Stomach smooth muscle (tissue), 2 donors: ENCODE data around the gene BCL2L12.

ENCODE experiments used
- H3K27ac ChIP-seq: one replicate; pipeline ENCODE4 v1.7.0; 2013; ENCODE audit warnings: mild to moderate bottlenecking, low read length, inconsistent platforms
- H3K27me3 ChIP-seq, 2 donors: one replicate each; pipeline ENCODE4 v1.7.0; 2013; ENCODE audit warnings: low read length in 2 of 2; ENCODE audit not compliant: insufficient read depth in 2 of 2, control insufficient read depth in 1 of 2
- H3K36me3 ChIP-seq, 2 donors: one replicate each; pipeline ENCODE4 v1.7.0; 2013; ENCODE audit warnings: low read length in 2 of 2; ENCODE audit not compliant: control insufficient read depth in 2 of 2, insufficient read depth in 2 of 2
- H3K4me1 ChIP-seq: one replicate; pipeline ENCODE4 v1.7.0; 2013; ENCODE audit warnings: low read length; ENCODE audit not compliant: control insufficient read depth, insufficient read depth
- H3K4me3 ChIP-seq, 2 donors: one replicate each; pipeline ENCODE4 v1.7.0; 2013; ENCODE audit warnings: low read length in 2 of 2
- H3K9ac ChIP-seq, 2 donors: one replicate each; pipeline ENCODE4 v1.7.0; 2013; ENCODE audit warnings: low read length in 2 of 2, mild to moderate bottlenecking in 1 of 2
- H3K9me3 ChIP-seq, 2 donors: one replicate each; pipeline ENCODE4 v1.7.0; 2013; ENCODE audit warnings: low read length in 2 of 2; ENCODE audit not compliant: control insufficient read depth in 2 of 2
- donor health status: healthy.
- donor health status: Pancreatic carcinoma.

BCL2L12 gene

DNA sequence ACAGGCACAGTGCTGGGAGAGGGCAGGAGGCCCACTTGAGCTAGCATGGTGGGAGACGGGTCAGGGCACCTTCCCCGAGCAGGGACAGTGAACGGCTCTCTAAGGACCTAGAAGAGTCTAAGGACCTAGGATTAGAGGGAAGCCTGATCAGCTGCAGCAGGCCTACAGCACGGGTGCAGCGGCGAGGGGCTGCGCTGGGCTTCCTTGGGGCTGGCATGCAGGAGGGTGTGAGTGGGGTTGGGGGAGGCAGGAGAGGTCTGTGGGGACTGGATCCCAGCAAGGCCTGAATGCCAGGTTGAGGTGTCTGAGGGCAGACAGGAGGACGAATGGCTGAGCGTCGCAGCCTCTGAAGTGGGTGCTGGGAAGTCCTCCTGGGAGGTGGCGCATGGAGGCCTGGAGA, 20.1 kb upstream of the BCL2L12 start:
- Histone ChIP-seq H3K27ac (no peak overlapping the region), H3K4me3 (no peak overlapping the region), H3K9me3 (no peaks in the 10 kb centered on the region), H3K9ac (no peak overlapping the region), H3K36me3 (peaks cover 23 to 32% of the 10 kb centered on the region in 2 donors), H3K4me1 (peaks cover 39% of the 10 kb centered on the region), H3K27me3 (no peaks in the 10 kb centered on the region)

GRCh38 chr19:49645995-49646394, 19.7 kb upstream of the BCL2L12 start:
- peaks cover 35% of the 10 kb centered on the region for H3K4me1 ChIP-seq
- no peak overlapping the region for H3K9ac ChIP-seq
- H3K4me3 ChIP-seq = no peak overlapping the region
- H3K9me3 ChIP-seq = no peaks in the 10 kb centered on the region
- no peak overlapping the region for H3K27ac ChIP-seq
- no peaks in the 10 kb centered on the region for H3K27me3 ChIP-seq
- peaks cover 24 to 33% of the 10 kb centered on the region in 2 donors for H3K36me3 ChIP-seq

GRCh38 chr19:49646586-49646985, 19.1 kb upstream of the BCL2L12 start:
- no peaks in the 10 kb centered on the region for H3K27me3 ChIP-seq
- H3K9ac ChIP-seq = no peak overlapping the region
- no peak overlapping the region for H3K4me3 ChIP-seq
- no peaks in the 10 kb centered on the region for H3K9me3 ChIP-seq
- peaks cover 24 to 34% of the 10 kb centered on the region in 2 donors for H3K36me3 ChIP-seq
- H3K27ac ChIP-seq = no peak overlapping the region
- peaks cover 29% of the 10 kb centered on the region for H3K4me1 ChIP-seq

- H3K36me3 ChIP-seq = peaks cover 36 to 52% of the 10 kb centered on the region in 2 donors
- H3K4me1 ChIP-seq = no peaks in the 10 kb centered on the region
- no peaks in the 10 kb centered on the region for H3K27me3 ChIP-seq
- H3K4me3 ChIP-seq = no peak overlapping the region
- H3K27ac ChIP-seq = no peak overlapping the region
- no peak overlapping the region for H3K9ac ChIP-seq
- H3K9me3 ChIP-seq = no peaks in the 10 kb centered on the region
These were observed 14.5 kb upstream of the BCL2L12 start for GRCh38 chr19:49651029-49651819.

DNA sequence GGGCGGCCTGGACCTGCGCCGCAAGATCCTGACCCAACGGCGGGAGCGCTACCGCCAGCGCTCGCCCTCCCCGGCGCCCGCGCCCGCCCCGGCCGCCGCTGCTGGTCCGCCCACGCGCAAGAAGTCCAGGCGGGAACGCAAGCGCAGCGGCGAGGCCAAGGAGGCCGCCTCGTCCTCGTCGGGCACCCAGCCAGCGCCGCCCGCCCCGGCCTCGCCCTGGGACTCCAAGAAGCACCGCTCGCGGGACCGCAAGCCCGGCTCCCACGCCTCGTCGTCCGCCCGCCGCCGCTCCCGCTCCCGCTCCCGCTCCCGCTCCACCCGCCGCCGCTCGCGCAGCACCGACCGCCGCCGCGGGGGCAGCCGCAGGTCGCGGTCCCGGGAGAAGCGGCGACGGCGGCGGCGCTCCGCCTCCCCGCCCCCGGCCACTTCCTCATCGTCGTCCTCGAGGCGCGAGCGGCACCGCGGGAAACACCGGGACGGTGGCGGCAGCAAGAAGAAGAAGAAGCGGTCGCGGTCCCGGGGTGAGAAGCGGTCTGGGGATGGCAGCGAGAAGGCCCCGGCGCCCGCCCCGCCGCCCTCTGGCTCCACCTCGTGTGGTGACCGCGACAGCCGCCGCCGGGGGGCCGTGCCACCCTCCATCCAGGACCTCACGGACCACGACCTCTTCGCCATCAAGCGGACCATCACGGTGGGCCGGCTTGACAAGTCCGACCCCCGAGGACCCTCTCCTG, 13.7 kb upstream of the BCL2L12 start:
- Histone ChIP-seq H3K4me3 (no peak overlapping the region), H3K4me1 (no peaks in the 10 kb centered on the region), H3K36me3 (peaks cover 38 to 52% of the 10 kb centered on the region in 2 donors), H3K9ac (no peak overlapping the region), H3K27ac (no peak overlapping the region), H3K9me3 (no peaks in the 10 kb centered on the region), H3K27me3 (no peaks in the 10 kb centered on the region)

GRCh38 chr19:49652551-49653465, 12.9 kb upstream of the BCL2L12 start:
- no peak overlapping the region for H3K9ac ChIP-seq
- H3K27me3 ChIP-seq = no peaks in the 10 kb centered on the region
- no peaks in the 10 kb centered on the region for H3K9me3 ChIP-seq
- H3K36me3 ChIP-seq = peaks cover 45 to 54% of the 10 kb centered on the region in 2 donors
- no peaks in the 10 kb centered on the region for H3K4me1 ChIP-seq
- no peak overlapping the region for H3K27ac ChIP-seq
- H3K4me3 ChIP-seq = no peak overlapping the region

- H3K27ac ChIP-seq = no peak overlapping the region
- H3K4me1 ChIP-seq = no peaks in the 10 kb centered on the region
- no peak overlapping the region for H3K9ac ChIP-seq
- H3K9me3 ChIP-seq = no peaks in the 10 kb centered on the region
- H3K27me3 ChIP-seq = no peaks in the 10 kb centered on the region
- no peak overlapping the region for H3K4me3 ChIP-seq
- H3K36me3 ChIP-seq = peaks cover 43 to 57% of the 10 kb centered on the region in 2 donors
These were observed 12.3 kb upstream of the BCL2L12 start for GRCh38 chr19:49653466-49653806.

DNA sequence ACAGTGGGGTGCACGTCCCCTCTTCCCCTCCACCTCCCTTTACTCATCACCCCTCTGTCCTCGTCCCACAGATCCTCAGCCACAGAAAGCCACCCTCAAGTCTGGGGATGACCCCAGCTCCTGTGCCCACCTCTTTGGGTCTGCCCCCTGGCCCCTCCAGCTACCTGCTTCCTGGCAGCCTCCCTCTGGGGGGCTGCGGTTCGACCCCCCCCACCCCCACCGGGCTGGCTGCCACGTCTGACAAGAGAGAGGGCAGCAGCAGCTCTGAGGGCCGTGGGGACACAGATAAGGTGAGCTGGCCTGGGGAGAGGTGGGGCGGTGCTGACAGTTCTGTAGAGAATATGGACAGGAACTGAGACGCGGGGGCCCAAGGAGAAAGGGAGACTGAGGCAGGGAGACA, 11.2 kb upstream of the BCL2L12 start:
- Histone ChIP-seq H3K36me3 (peaks cover 44 to 63% of the 10 kb centered on the region in 2 donors), H3K4me3 (no peak overlapping the region)

GRCh38 chr19:49655570-49656455, 9.9 kb upstream of the BCL2L12 start:
- Histone ChIP-seq H3K9me3 (no peaks in the 10 kb centered on the region), H3K9ac (no peak overlapping the region), H3K4me3 (no peak overlapping the region), H3K4me1 (no peaks in the 10 kb centered on the region), H3K27ac (no peak overlapping the region), H3K27me3 (no peaks in the 10 kb centered on the region), H3K36me3 (peaks cover 39 to 61% of the 10 kb centered on the region in 2 donors)

More for the DNA sequence above, 11.2 kb upstream of the BCL2L12 start:
- H3K9me3 ChIP-seq = no peaks in the 10 kb centered on the region
- H3K9ac ChIP-seq = no peak overlapping the region
- no peaks in the 10 kb centered on the region for H3K4me1 ChIP-seq
- H3K27ac ChIP-seq = no peak overlapping the region
- H3K27me3 ChIP-seq = no peaks in the 10 kb centered on the region
